Dermis microvascular lymphatic vessel endothelial cell (primary cell): Measurements from ENCODE around the gene CFAP70. TPM values are rescaled to one million over a fixed set of nuclear protein-coding genes. Genes with fewer than 3 reads are reported as not detected.
A peak's percentile ranks its signal among the peaks of the same experiment; 100 is the strongest.

Experiments used
- DNase-seq, 2 donors: peaks; one replicate each; pipeline versions ENCODE4 v3.0.0 to v3.0.0-alpha.2; 2010; ENCODE audit warnings: low read depth in 2 of 2
- total RNA-seq: library from RNA; depleted of rRNA; stranded (reverse); fragments of >200 nt; gene quantifications from 2 replicates; pipeline ENCODE4 v1.2.1, GENCODE V29; 2014

Gene CFAP70
- total RNA-seq, 1 donor from 2014 or later: 0.26 TPM

DNA sequence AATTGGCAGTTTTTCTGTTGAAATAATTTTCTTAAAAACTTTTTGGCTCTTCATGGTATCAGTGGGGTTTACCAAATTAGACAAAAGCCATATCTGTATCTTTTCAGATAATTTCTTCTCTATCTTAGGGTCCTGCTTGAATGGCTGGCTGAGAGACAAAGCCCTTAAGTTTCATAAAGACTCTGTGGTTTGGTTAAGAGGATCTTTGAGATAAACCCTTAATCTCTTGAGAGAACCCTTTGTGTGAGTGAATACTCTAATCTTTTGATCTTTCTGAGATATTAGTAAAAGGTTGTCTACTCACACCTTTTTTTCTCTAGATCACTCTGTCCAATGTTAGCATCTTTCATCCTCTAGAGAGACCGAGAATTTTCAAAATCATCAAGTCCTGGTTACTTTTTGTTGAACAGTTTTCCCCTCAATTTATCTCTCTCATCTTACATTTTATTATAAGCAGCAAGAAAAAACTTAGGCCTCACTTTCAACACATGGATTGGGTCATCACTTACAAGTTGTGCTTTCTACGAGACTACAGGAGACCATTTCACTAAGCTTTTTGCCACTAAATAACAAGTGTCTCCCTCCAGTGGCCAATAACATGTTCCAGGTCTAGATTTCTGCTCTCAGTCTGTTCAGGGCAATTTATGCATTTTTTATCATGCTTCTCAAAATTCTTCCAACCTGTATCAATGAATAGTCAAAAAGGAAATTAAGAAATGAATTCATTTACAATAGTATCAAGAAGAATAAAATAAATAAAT, 140.1 kb downstream of the CFAP70 start:
- peak; percentile 15 to 54 for DNase-seq

DNA sequence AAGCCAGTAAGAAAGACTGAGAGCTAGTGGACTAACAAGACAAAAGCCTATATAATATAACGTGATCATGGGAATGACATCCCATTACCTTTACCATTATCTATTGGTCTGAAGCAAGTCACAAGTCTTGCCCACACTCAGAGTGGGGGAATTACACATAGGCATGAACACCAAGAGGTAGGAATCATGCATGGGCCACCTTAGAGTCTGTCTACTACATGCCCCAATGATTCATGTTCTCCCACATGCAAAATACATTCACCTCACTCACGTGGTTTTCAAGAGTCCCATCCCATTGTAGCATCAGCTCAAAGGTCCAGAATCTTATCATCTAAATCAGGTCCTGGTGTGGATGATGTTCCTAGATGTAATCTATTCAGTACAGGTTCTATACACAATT, 141.0 kb downstream of the CFAP70 start:
- DNase-seq: no peak

DNA sequence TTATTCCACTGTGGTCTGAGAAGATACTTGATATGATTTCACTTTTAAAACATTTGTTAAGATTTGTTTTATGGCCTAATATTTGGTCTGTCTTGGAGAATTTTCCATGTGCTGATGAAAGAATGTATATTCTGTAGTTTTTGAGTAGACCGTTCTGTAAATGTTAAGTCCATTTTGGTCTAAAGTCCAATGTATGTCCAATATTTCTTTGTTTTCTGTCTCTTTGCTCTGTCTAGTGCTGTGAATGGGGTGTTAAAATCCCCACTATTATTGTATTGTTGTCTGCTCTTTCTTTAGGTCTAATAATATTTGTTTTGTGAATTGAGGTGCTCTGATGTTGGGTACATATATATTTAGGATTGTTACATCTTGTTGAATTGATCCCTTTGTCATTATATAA, 142.9 kb downstream of the CFAP70 start:
- no peak for DNase-seq

DNA sequence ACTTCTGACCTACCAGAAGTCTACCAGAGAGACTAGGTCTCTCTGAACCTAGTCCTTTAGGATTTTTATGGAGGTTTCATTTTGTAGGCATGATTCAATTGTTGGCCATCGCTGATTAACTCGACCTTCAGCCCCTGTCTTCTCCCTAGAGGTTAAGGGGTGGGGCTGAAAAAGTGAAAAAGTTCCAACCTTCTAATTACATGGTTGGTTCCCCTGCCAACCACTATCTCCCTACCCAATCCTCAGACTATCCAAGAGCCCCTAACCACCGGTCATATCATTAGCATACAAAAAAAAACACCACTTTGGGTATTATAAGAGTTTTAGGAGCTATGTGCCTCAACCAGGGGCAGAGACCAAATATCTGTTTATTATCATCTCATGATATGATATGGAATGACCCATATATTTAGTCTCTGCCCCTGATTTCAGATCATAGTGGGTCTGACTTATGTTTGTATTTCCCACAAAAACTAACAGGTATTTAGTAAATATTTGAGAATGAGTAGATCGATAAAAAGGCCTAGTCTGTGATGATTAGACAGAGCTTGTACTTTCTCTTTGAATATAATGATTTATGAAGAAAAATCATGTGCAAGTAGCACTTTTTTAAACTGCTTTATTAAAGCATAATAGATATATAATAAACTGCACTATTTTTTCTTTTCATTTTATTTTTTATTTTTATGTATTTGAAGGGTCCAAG, 147.4 kb downstream of the CFAP70 start:
- DNase-seq: no peak

DNA sequence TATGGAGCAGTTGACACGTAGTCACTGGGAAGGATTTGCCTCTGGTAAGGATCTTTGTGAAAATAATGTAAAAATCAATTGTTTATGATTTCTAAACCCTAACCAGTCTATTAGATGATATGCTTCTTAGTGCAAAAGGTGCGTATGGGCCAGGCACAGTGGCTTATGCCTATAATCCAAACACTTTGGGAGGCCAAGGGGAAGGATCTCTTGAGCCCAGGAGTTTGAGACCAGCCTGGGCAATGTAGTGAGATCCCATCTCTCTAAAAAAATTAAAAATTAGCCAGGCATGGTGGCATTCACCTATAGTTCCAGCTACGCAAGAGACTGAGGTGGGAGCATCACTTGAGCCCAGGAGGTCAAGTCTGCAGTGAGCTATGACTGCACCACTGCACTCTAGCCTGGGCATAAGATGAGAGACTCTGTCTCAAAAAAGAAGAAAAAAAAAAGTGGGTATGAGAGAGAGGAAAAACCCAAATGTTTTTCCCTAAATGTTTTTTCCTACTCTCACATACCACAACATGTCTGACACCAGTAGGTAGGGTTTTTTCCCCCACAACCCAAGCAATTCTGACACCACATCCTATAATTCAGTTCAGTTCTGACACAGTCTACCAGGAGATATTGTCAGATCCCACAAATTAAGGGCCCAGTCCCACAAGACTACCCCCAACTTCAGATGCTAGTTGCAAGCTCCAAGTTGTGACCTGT, 148.1 kb downstream of the CFAP70 start:
- DNase-seq: no peak

DNA sequence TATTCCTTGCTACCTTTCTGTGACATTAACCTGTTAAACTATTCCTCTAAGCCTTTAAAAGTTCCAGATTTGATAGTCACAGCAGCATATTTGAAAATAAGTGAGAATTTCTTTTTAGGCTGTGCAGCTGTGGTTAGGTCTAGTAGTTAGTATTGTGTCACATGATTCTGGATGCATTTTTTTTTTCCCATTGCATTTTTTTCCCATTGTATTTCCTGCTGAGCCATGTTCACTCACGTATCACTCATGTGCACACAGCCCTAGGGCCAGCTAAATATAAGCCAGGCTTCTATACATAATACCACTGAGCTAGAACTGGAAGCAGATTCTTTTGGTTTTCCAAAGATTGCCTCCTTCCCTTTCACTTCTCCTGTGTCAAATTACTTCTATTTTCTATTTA, 149.0 kb downstream of the CFAP70 start:
- peak; percentile 57 to 70 for DNase-seq

DNA sequence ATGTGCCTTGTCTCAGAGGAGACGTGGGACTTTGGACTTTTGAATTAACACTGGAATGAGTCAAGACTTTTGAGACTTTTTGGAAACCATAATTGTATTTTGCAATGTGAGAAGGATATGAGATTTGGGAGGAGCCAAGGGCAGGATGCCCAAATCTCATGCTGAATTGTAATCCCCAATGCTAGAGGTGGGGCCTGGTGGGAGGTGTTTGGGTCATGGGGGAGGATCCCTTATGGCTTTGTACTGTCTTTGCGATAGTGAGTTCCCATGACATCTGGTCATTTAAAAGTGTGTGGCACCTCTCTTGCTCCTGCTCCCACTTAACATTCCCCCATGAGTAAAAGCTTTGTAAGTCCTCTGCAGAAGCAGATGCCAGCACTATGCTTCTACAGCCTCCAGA, 150.8 kb downstream of the CFAP70 start:
- DNase-seq: no peak

DNA sequence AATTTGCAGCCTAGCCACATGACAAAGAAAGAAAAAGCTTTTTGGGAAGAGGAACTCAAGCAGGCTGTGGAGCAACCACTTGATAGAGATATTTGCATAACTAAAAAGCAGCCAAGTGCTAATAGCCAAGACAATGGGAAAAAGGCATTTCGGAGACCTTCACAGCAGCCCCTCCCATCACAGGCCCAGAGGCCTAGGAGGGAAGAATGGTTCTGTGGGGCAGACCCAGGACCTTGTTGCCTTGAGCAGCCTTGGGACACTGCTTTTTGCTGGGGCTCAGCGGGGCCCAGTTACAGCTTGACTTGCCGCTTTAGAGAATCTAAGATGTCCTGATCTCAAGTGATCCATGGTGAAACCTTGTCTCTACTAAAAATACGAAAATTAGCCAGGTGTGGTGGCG, 152.3 kb downstream of the CFAP70 start:
- DNase-seq: no peak

DNA sequence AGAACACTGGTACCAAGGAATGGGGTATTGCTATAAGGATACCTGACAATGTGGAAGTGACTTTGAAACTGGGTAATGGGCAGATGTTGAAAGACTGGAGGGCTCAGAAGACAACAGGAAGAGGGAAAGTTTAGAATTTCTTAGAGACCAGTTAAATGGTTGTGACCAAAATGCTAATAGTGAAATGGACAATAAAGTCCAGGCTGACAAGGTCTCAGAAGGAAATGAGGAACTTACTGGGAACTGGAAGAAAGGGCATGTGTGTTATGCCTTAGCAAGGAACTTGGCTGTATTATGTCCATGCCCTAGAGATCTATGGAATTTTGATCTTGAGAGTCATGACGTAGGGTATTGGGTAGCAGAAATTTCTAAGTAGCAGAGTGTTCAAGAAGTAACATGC, 152.8 kb downstream of the CFAP70 start:
- no peak for DNase-seq

DNA sequence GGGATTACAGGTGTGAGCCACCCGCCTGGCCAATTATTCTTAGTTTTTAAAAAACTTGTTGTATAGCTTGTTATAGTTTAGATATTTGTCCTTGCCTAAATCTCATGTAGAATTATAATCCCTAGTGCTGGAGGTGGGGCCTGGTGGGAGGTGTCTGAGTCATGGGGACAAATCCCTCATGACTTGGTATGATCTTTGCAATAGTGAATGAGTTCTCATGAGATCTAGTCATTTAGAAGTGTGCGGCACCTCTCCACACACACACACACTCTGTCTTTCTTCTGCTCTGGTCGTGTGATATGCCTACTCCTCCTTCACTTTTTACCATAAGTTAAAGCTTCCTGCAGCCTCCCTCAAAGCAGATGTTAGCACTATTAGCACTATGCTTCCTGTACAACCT, 153.6 kb downstream of the CFAP70 start:
- no peak for DNase-seq

Other genes with a start within 250 kb of the CFAP70 start
- gene NUDT13, start 248.4 kb downstream of the CFAP70 start, total RNA-seq: 1.0 and 1.3 TPM in 2 replicates
- 19.1 and 21.6 TPM in 2 replicates for gene ECD, start 190.9 kb downstream of the CFAP70 start, total RNA-seq
- 19.6 and 25.5 TPM in 2 replicates for gene FAM149B1, start 190.7 kb downstream of the CFAP70 start, total RNA-seq
- 19.1 and 30.8 TPM in 2 replicates for gene DNAJC9, start 111.6 kb downstream of the CFAP70 start, total RNA-seq
- 60.8 and 62.6 TPM in 2 replicates for gene MRPS16, start 106.2 kb downstream of the CFAP70 start, total RNA-seq
- 89.6 and 101 TPM in 2 replicates for gene ANXA7, start 55.2 kb upstream of the CFAP70 start, total RNA-seq
- gene MSS51, start 74.7 kb upstream of the CFAP70 start, total RNA-seq: 0.39 and 0.63 TPM in 2 replicates
- gene PPP3CB, start 137.2 kb upstream of the CFAP70 start, total RNA-seq: 7.2 and 11.4 TPM in 2 replicates
- gene USP54, start 232.5 kb upstream of the CFAP70 start, total RNA-seq: 5.2 and 5.8 TPM in 2 replicates